Activated CD8-positive, alpha-beta memory T cell treated with anti-CD3 and anti-CD28 coated beads for 24 hours (primary cell): Measurements from ENCODE around the gene SPSB1.

ENCODE experiments used
- DNase-seq: peaks from one replicate; pipeline ENCODE4 v3.0.0-alpha.2; 2020

Gene SPSB1

GRCh38 chr1:9292361-9293240, at the start of gene SPSB1:
TSS of gene SPSB1 (plus strand) at chr1:9292894. CDS start at chr1:9355892, 62,998 bp downstream.
- peak; percentile 78 for DNase-seq

DNA sequence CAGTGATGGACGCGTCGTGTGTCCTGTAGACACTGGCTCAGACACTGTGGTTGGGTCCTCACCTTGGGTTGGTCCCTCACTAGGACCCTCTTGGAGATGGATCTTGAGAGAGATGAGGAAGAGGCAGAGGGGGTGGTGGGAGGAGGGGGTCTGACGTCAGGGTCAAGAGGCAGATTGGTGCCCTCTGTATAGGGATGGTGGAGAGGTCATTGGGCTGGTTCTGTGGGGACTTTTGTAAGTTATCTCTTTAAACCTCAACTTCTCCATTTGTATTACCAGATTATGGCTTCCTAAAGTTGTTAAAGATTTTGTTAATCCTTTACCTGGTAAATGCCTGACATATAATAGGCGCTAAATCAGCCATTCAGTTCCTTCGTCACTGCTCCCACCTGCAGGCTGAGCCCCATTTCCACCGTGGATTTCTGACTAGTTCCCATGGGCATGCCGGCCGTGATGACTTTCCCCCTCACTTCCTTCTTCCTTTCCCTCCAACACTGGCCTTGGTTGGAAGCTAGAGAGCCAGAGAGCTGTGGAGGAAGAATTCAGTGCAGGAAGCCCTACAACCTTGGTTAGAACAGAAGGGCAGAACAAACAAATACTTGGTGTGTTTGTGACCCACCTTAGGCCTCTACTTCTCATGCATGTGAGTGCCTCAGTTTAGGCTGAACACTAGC, 49.5 kb upstream of the SPSB1 start:
- DNase-seq: no peak

DNA sequence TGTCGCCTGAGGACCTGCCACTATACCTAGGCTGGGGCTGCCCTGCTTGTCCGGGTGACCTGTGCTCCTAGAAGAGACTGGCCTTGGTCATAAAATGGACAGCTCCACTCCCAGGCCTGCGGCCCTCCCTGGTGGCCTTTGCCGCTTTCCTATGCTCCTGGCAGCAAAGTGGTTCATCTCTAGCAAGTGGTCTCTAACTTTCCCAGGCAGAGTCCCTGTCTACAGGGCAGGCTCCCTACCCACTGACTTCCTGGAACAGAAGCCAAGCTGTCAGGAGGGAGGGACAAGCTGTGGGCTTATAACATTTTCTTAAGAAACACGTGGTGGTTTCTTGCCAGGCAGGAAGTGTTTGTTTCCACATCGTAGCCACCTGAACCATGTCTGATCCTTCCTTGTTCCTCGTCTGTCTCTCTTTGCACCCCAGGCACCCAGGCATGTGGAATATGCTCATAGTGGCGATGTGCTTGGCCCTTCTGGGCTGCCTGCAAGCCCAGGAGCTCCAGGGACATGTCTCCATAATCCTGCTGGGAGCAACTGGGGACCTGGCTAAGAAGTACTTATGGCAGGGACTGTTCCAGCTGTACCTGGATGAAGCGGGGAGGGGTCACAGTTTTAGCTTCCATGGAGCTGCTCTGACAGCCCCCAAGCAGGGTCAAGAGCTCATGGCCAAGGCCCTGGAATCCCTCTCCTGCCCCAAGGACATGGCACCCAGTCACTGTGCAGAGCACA, 48.0 kb upstream of the SPSB1 start:
- no peak for DNase-seq

GRCh38 chr1:9245230-9245619, 47.5 kb upstream of the SPSB1 start:
- no peak for DNase-seq

- no peak for DNase-seq
Observed at GRCh38 chr1:9245661-9246060, 47.0 kb upstream of the SPSB1 start.

GRCh38 chr1:9246215-9246614, 46.5 kb upstream of the SPSB1 start:
- DNase-seq: no peak

DNA sequence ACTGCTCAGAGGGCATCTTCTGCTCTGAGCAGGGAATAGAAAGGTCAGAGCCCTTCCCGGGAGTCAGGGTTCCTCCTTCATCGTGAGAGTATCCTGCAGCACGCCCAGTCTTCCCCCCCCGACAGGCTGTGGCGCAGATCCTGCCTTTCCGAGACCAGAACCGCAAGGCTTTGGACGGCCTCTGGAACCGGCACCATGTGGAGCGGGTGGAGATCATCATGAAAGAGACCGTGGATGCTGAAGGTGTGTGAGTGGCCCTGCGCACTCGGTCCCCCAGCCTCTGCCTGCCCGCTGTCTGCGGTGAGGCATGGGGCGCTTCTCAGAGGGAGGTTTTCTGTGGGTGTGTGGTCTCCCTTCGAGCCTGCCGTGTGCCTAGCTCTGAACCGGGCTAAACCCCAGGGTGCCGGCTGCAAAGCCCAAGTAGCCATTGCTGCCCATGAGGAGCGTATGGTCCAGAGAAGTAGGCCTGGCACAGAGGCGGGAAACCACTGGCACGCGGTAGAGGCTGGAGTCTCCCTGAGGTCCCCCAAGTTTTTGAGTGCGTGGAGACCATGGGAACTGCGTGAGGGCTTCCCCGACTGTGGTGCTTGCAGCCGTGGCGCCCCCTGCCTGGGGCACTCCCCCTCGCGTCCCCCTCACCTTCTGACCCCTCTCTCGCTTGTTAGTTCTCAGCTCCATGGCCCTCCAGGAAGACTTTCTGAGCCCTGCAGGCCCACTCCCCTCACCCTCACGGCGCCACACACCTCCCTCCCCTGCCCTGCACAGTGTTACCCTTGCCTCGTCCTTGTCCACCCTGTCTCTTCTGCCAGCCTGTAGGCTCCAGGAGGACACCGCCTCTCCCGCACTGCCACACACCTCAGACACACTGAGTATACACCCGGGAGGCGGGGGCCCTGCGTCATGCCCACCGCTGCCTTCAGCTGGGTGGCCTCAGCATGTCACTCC, 45.6 kb upstream of the SPSB1 start:
- DNase-seq: no peak

DNA sequence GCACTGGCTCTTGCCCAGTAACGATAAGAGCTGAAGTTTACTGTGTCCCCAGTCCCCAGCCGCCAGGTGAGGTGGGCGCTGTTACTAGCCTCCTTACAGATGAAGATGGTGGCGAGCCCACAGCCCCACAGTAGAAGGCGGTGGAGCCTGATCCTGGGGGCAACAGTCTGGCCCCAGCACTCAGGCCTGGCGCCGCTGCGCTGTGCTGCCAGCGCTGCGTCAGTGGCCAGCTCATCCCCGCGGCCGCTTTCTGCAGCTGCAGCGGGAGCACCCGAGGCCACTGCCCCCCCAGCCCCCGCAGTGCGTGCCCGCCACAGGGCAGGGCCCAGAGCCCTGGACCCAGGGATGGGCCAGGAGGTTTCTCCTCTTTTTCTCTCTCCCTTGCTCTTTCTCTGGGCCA, 44.8 kb upstream of the SPSB1 start:
- DNase-seq: no peak

GRCh38 chr1:9248341-9249262, 44.1 kb upstream of the SPSB1 start:
- no peak for DNase-seq

- no peak for DNase-seq
Observed at GRCh38 chr1:9249263-9249533, 43.5 kb upstream of the SPSB1 start.

- DNase-seq: peak; percentile 69
Observed at GRCh38 chr1:9249534-9250410, 42.9 kb upstream of the SPSB1 start.

DNA sequence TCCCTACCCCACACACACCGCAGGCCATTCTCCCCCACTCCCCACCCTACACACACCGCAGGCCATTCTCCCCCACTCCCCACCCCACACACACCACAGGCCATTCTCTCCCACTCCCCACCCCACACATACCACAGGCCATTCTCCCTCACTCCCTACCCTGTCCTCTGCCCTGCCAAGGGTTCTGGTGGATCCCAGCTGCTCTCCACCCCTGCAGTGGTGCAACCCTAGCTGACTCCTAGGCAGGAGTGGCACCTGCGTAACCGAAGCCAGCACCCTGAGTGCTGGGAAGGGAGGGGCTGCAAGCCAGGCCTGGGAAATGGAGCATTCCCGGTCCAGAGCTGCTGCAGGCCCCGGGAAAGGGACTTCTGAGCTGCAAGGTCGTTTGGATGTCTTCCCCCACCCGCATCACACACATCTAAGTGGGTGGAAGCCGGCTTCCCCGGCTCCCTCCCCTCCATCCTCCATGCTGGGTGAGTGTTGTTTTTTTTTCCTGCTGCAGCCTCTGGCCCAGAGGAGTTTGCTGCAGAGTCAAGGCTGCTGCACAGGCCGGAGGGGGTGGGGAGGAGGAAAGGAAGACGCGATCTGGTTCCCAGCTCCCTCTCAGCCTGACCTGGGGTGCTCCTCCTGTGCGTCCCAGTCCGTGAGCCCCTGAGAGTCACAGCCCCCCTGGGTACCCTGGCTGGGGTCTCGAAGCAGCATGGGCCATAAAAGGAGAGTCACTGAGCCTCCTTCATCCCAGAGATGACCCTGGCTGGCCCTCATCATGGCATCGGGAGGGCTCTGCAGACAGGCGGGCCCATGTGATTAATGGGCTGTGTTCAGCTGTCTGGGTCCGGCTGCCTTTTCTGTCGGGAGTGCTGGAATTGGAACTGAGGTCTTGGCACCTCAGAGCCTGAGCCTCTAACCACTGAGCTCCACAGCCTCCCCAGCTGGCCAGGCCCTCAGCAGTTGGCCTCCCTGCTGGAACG, 42.0 kb upstream of the SPSB1 start:
- no peak for DNase-seq

GRCh38 chr1:9251501-9251900, 41.2 kb upstream of the SPSB1 start:
- DNase-seq: no peak

DNA sequence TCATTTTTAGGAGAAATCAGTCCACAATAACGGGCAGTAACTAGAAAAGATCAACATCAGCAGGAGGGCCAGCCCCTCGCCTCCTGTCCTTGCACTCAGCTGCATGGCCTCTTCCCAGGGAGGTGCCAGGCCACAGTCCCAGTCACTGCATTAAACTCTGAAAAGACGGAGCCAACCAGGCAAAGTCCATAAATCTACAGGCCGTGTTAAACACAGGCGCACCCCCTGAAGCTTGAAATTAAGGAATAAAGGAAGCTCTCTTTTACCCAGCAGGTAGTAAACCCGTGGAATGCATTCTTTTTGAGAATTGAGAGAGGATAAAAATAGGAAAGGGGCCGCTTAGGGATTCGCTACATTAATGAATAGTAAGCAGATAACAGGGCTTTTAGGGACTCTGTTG, 39.7 kb upstream of the SPSB1 start:
- no peak for DNase-seq

DNA sequence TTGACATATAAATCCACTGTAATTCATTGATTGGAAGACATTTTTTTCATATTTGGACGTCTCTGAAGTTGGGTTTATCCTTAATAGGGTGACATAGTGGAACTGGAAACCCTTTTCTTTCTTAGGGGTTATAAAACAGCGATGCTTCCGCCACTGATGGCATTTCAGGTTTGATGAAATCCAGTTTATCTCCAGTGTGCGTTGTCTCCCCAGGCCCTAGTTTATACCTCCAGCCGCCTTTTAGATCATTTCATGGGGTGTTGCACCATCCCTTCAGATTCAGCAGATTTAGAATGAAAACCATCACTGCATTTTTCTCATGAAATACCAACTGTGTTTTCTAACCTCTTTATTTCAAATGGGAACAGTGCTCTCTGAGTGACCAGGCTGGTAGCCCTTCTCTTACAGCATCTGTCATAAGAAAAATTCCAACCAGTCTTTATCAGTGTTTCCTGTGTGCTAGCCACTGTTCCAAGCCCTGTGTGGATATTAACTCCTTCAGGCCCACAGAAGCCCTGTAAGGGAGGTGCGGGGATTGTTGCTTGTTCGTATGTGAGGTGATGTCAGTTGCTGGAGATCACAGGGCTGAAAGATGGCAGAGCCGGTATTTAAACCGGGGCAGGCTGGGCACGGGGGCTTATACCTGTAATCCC, 39.1 kb upstream of the SPSB1 start:
- DNase-seq: no peak

DNA sequence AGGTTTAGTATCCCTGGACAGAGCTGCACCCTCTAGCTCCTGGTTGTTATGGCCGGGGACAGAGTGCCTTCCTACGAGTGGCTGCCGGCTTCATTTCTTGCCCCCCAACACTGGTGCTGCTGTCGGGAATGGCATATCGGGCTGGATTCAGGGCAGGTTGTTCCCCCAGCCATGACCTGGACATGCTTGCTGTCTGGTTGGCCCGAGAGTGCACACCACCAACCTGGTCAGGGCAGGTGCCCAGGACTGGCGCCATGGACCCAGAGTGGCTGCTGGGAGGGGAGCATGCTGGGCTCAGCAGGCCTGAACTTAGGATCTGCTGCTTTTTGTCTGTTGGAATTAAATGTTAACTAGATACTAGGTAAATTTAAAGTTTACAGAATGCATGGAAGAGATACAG, 36.4 kb upstream of the SPSB1 start:
- DNase-seq: no peak

DNA sequence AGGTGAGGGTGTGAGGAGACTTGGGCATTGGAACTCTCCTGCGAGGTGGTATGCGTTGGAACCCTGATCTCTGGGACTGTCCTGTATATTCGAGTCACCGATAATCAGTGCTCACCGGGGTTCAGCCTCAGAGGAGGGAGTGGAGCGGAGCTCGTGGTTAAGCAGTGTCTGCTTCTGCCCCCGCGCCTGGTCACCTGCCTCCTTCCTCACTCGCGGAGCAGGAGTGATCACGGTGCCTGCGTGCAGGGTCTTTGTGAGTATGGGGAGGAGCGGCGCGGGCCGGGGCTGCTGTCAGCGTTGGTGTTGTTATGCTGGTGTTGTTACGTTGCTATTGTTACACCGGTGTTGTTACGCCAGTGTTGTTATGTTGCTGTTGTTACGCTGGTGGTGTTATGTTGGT, 34.8 kb upstream of the SPSB1 start:
- DNase-seq: no peak

- no peak for DNase-seq
Observed at GRCh38 chr1:9258629-9259028, 34.1 kb upstream of the SPSB1 start.
